ENCODE measurements around the gene CD177.
"Not testable (repeated sequence)": the region's sequence is repeated elsewhere in the genome, so short reads cannot be mapped to it uniquely, and the experiment has no call there.

CD177 gene

DNA sequence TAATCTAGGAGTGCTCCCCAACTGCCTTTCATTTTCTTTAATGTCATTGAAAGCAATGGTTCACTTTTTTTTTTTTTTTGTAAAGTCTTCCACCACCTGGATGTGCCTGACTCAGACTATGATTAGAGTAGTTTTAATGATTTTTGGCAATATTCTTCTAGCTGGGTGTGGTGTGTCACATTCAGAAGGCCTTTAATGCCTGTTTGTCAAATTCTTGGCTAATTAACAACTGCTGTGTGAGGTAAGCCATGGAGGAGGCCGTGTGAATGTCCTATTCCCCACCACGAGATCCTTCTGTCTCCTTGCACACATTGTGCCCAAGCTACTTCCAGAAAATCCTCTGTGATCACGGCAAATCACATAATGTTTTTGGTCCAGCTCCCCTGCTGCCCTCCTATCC, 30.3 kb downstream of the CD177 start:
- H3K9me3 ChIP-seq (replicated peaks; ENCODE audit: low read length); H3K4me1 ChIP-seq (ENCODE audit: control insufficient read depth, insufficient read depth, low read length); H3K36me3 ChIP-seq (ENCODE audit: insufficient read depth, low read length); H3K4me3 ChIP-seq (ENCODE audit: low read length); H3K9ac ChIP-seq (ENCODE audit: low read depth, low read length); H3K27me3 ChIP-seq (ENCODE audit: control insufficient read depth, insufficient read depth, low read length); H3K4me2 ChIP-seq (ENCODE audit: low read length): not testable (repeated sequence)

DNA sequence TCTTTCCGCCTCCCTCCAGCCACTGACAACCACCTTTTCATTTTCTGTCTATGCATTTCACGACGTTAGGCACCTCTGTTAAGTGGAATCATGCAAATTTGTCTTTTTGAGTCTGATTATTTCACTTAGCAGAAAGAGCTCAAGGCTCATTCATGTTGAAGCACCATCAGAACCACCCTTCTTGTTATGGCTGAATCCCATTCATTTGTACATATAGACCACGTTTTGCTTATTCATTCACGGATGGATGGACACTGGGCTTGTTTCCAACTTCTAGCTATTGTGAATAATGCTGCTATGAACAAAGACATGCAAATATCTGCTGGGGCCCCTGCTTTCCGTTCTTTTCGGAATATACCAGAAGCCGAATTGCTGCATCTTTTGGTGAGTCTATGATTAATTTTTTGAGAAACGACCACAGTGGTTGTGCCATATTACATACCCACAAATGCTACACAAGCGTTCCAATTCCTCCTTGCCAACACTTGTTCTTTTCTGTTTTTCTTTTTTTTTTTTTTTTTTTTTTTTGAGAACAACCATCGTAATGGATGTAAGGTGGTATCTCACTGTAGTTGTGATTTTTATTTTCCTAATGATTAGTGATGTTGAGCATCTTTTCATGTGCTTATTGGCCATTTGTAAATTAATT, 37.5 kb downstream of the CD177 start:
- H3K4me2 ChIP-seq (ENCODE audit: low read length); H3K9ac ChIP-seq (ENCODE audit: low read depth, low read length); H3K4me1 ChIP-seq (ENCODE audit: control insufficient read depth, insufficient read depth, low read length); H3K4me3 ChIP-seq (ENCODE audit: low read length); H3K36me3 ChIP-seq (ENCODE audit: insufficient read depth, low read length); H3K9me3 ChIP-seq (replicated peaks; ENCODE audit: low read length): not testable (repeated sequence)
- H3K27me3 ChIP-seq (ENCODE audit: control insufficient read depth, insufficient read depth, low read length): peaks cover 14% of the 10 kb centered on the region

DNA sequence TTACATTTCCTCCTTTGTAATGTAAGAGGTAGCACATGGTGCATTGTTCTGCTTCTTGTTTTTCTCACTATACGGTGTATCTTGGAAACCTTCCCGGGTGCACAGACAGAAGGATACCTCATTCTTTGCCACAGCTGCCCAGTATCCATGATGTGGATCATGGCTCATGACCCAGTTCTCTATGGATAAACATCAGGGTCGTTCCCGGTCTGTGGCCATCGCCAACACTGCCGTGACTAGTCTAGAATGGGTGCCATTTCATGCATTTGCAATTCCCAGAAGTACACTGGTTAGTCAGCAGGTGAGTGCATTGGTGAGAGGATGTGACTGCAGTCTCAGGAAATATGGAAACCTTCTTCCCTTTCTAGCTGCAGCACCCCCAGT, 38.1 kb downstream of the CD177 start:
- H3K4me2 ChIP-seq (ENCODE audit: low read length); H3K9me3 ChIP-seq (replicated peaks; ENCODE audit: low read length); H3K9ac ChIP-seq (ENCODE audit: low read depth, low read length); H3K4me3 ChIP-seq (ENCODE audit: low read length); H3K4me1 ChIP-seq (ENCODE audit: control insufficient read depth, insufficient read depth, low read length); H3K36me3 ChIP-seq (ENCODE audit: insufficient read depth, low read length): not testable (repeated sequence)
- H3K27me3 ChIP-seq (ENCODE audit: control insufficient read depth, insufficient read depth, low read length): peaks cover 16% of the 10 kb centered on the region

DNA sequence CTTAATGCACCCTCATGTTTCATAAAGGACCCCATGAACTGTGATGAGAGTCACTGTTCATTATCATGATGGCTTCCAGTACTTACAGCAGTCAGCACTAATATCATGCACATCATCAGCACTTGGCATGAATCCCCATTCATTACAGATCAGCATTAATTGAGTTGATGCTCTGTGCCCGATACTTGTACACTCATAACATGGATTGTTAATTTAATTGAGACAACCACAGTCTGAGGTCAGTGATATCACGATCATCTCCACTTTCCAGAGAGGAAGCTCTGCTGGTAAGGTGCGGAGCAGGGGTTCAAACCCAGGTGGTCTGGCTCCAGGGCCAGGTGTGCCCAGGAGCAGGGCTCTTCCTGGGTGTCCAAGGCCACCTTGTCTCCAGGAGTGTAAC, 40.0 kb downstream of the CD177 start:
- H3K4me2 ChIP-seq (ENCODE audit: low read length); H3K9me3 ChIP-seq (replicated peaks; ENCODE audit: low read length); H3K36me3 ChIP-seq (ENCODE audit: insufficient read depth, low read length); H3K4me3 ChIP-seq (ENCODE audit: low read length); H3K9ac ChIP-seq (ENCODE audit: low read depth, low read length); H3K4me1 ChIP-seq (ENCODE audit: control insufficient read depth, insufficient read depth, low read length): not testable (repeated sequence)
- H3K27me3 ChIP-seq (ENCODE audit: control insufficient read depth, insufficient read depth, low read length): peaks cover 17% of the 10 kb centered on the region

DNA sequence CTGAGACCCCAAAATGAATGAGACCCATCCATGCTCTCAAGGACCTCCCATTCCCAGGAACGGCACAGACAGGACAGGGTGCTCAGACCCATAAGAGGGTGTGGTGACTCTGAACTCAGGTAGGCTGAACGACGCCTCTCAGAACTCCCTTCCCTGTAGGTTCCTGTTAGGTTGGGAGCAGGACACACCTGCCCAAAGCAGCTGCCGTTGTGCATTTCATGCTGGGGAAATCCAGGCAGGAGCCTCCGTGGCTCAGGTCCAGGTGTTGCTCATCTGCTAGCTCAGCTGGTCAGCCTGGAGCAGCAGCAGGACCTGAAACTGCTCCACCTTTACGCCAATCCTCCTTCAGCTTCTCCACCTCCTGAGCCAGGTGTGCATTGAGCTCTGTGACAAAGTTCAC, 42.1 kb downstream of the CD177 start:
- no peaks in the 10 kb centered on the region for H3K36me3 ChIP-seq (ENCODE audit: insufficient read depth, low read length)
- H3K9ac ChIP-seq (ENCODE audit: low read depth, low read length): no peak overlapping the region
- H3K4me1 ChIP-seq (ENCODE audit: control insufficient read depth, insufficient read depth, low read length): no peaks in the 10 kb centered on the region
- H3K27me3 ChIP-seq (ENCODE audit: control insufficient read depth, insufficient read depth, low read length): peaks cover 30% of the 10 kb centered on the region
- H3K4me2 ChIP-seq (ENCODE audit: low read length): no peak overlapping the region
- no peak overlapping the region for H3K4me3 ChIP-seq (ENCODE audit: low read length)
- H3K9me3 ChIP-seq (replicated peaks; ENCODE audit: low read length): no peaks in the 10 kb centered on the region

DNA sequence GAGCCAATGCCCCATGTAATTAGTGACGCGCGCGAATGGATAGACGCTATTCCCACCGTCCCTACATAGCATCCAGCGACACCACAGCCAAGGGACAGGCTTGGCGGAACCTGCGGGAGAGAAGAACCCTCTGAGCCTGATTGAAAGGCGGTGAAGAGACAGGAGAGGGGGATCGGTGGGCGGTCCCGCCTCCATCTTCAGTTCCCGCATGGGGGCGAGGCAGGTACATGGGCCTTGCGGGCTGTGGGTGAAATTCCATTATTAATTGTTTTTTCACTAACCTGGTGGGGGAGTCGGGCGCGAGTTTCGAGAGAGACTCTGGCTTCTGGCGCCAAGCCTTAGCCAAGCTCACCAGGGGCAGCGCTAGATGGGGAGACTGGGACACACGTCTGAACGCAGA, 52.8 kb downstream of the CD177 start:
- H3K9me3 ChIP-seq (replicated peaks; ENCODE audit: low read length): no peaks in the 10 kb centered on the region
- H3K4me3 ChIP-seq (ENCODE audit: low read length): no peak overlapping the region
- H3K9ac ChIP-seq (ENCODE audit: low read depth, low read length): no peak overlapping the region
- H3K36me3 ChIP-seq (ENCODE audit: insufficient read depth, low read length): no peaks in the 10 kb centered on the region
- no peaks in the 10 kb centered on the region for H3K4me1 ChIP-seq (ENCODE audit: control insufficient read depth, insufficient read depth, low read length)
- no peak overlapping the region for H3K4me2 ChIP-seq (ENCODE audit: low read length)
- H3K27me3 ChIP-seq (ENCODE audit: control insufficient read depth, insufficient read depth, low read length): peaks cover 17% of the 10 kb centered on the region

DNA sequence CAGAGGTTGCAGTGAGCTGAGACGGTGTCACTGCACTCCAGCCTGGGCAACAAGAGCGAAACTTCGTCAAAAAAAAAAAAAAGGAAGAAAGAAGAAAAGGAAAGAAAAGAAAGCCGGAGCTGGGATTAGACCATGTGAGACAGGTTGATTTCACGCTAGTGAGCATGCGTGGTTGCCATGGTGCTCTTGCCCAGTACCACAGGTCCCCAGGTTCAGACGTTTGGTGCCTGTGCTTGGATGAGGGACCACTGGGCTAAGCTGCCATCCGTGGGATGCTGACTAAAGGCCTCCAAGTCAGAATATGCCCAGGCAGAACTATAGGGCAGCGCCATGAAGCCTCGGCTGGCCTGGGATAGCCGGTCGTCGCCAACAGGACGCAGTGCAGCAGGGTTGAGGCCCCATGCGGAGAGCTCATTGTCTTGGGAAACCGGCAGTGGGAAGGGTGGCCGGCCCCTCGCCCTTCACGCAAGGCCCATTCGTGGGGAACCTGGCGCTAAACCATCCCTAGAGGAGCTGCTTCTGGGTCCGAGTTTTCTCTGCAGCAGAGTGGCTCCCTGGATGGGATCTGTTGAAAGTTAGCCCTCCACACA, 54.0 kb downstream of the CD177 start:
- Histone ChIP-seq H3K9ac (ENCODE audit: low read depth, low read length) (no peak overlapping the region), H3K9me3 (replicated peaks; ENCODE audit: low read length) (no peaks in the 10 kb centered on the region), H3K36me3 (ENCODE audit: insufficient read depth, low read length) (no peaks in the 10 kb centered on the region), H3K4me2 (ENCODE audit: low read length) (no peak overlapping the region), H3K4me1 (ENCODE audit: control insufficient read depth, insufficient read depth, low read length) (no peaks in the 10 kb centered on the region), H3K27me3 (ENCODE audit: control insufficient read depth, insufficient read depth, low read length) (peaks cover 11% of the 10 kb centered on the region), H3K4me3 (ENCODE audit: low read length) (no peak overlapping the region)

DNA sequence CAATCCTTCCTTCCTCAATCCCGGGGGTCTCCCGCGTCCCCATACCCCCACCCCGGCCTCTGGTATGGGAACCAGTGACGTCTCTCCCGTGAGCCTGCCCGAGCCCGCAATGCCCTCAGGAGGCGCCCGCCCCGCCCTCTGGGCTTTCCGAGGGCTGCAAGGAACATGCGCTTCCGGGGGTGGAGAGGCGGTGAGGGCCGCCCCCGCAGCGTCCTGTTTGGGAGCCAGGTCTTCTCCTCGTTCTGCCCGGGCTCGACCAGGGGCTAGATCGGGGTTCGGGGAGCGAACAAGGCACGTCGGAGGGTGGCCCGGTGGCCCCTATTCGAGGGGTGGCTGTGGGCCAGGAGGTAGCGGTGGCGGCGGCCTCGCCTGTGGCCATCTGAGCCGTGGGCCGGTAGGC, 54.6 kb downstream of the CD177 start:
- Histone ChIP-seq H3K9ac (ENCODE audit: low read depth, low read length) (no peak overlapping the region), H3K4me3 (ENCODE audit: low read length) (no peak overlapping the region)

DNA sequence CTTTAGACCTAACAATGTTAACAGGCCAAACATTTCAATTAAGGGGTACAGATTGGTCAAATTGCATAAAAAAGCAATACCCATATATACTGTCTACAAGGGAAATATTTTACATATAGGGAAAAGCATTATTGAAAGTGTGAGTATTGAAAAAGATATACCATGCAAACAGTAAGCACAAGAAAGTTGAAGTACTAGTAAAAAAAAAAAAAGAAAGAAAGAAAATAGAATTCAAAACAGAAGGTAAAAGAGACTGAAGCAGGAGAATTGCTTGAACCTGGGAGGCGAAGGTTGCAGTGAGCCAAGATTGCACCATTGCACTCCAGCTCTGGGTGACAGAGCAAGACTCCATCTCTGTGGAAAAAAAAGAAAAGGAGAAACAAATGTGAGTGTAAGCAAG, 55.9 kb downstream of the CD177 start:
- Histone ChIP-seq H3K9me3 (replicated peaks; ENCODE audit: low read length) (no peaks in the 10 kb centered on the region), H3K36me3 (ENCODE audit: insufficient read depth, low read length) (no peaks in the 10 kb centered on the region), H3K4me1 (ENCODE audit: control insufficient read depth, insufficient read depth, low read length) (no peaks in the 10 kb centered on the region), H3K27me3 (ENCODE audit: control insufficient read depth, insufficient read depth, low read length) (peaks cover 5% of the 10 kb centered on the region), H3K9ac (ENCODE audit: low read depth, low read length) (no peak overlapping the region), H3K4me3 (ENCODE audit: low read length) (no peak overlapping the region), H3K4me2 (ENCODE audit: low read length) (no peak overlapping the region)

More for the DNA sequence above, 54.6 kb downstream of the CD177 start:
- H3K36me3 ChIP-seq (ENCODE audit: insufficient read depth, low read length): no peaks in the 10 kb centered on the region
- H3K4me1 ChIP-seq (ENCODE audit: control insufficient read depth, insufficient read depth, low read length): no peaks in the 10 kb centered on the region
- no peaks in the 10 kb centered on the region for H3K9me3 ChIP-seq (replicated peaks; ENCODE audit: low read length)
- H3K4me2 ChIP-seq (ENCODE audit: low read length): no peak overlapping the region
- peaks cover 10% of the 10 kb centered on the region for H3K27me3 ChIP-seq (ENCODE audit: control insufficient read depth, insufficient read depth, low read length)

DNA sequence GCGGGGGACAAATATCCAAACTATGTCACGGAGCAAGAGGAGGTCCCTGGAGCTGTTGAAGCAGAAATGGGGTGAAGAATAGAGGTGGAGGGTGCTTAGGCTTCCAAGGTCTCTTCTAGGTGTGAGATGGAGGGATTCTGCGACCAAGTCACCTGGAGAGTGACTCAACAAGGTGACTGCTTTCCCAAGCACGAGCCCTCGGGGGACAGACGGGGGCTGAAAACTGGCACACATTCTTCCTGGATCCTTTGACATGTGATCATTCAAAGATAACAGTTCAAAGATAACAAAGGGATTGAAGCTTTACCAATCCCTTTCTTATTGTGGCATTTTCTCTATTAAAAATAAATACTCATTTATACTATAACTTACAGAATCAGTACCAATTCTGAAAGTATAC, 59.0 kb downstream of the CD177 start:
- H3K36me3 ChIP-seq (ENCODE audit: insufficient read depth, low read length): no peaks in the 10 kb centered on the region
- H3K9ac ChIP-seq (ENCODE audit: low read depth, low read length): no peak overlapping the region
- H3K4me3 ChIP-seq (ENCODE audit: low read length): no peak overlapping the region
- no peaks in the 10 kb centered on the region for H3K4me1 ChIP-seq (ENCODE audit: control insufficient read depth, insufficient read depth, low read length)
- no peak overlapping the region for H3K4me2 ChIP-seq (ENCODE audit: low read length)
- no peaks in the 10 kb centered on the region for H3K27me3 ChIP-seq (ENCODE audit: control insufficient read depth, insufficient read depth, low read length)
- H3K9me3 ChIP-seq (replicated peaks; ENCODE audit: low read length): no peaks in the 10 kb centered on the region
